Medulla oblongata (tissue), 1 donor: ENCODE results near the gene TP53INP2.
A peak's percentile ranks its signal among the peaks of the same experiment; 100 is the strongest.
"Not testable (repeated sequence)": the region's sequence is repeated elsewhere in the genome, so short reads cannot be mapped to it uniquely, and the experiment has no call there.

Experiments
- DNase-seq: peaks from one replicate; pipeline ENCODE4 v3.0.0-alpha.2; 2015; ENCODE audit errors: extremely low spot score

Gene TP53INP2

GRCh38 chr20:34704177-34705007 is at the start of gene TP53INP2:
Gene TP53INP2 (plus strand): TSS chr20:34704344. CDS start chr20:34708740, 4,396 bp downstream.
- DNase-seq = peak; percentile 95

GRCh38 chr20:34658654-34659053 is 45.5 kb upstream of the TP53INP2 start:
- not testable (repeated sequence) for DNase-seq

GRCh38 chr20:34661811-34662210 is 42.3 kb upstream of the TP53INP2 start:
- not testable (repeated sequence) for DNase-seq

- no peak for DNase-seq
Observed at GRCh38 chr20:34663213-34663943, 40.8 kb upstream of the TP53INP2 start.

GRCh38 chr20:34664751-34665150 is 39.4 kb upstream of the TP53INP2 start:
- DNase-seq = not testable (repeated sequence)

- no peak for DNase-seq
Observed at GRCh38 chr20:34669094-34669493, 35.0 kb upstream of the TP53INP2 start.

- DNase-seq = no peak
Observed at GRCh38 chr20:34673412-34673811, 30.7 kb upstream of the TP53INP2 start.

- no peak for DNase-seq
Observed at GRCh38 chr20:34675561-34675960, 28.6 kb upstream of the TP53INP2 start.

- no peak for DNase-seq
Observed at GRCh38 chr20:34675993-34676641, 28.0 kb upstream of the TP53INP2 start.

GRCh38 chr20:34676642-34677373 is 27.3 kb upstream of the TP53INP2 start, which contains the start of gene PIGU:
Gene PIGU (minus strand): TSS chr20:34677092. CDS start chr20:34677085, 7 bp downstream.
- DNase-seq = peak; percentile 97

- DNase-seq = no peak
Observed at GRCh38 chr20:34680586-34681175, 23.5 kb upstream of the TP53INP2 start.

GRCh38 chr20:34683667-34684066 is 20.5 kb upstream of the TP53INP2 start:
- DNase-seq = no peak

- no peak for DNase-seq
Observed at GRCh38 chr20:34689486-34689885, 14.7 kb upstream of the TP53INP2 start.

GRCh38 chr20:34691838-34692237 is 12.3 kb upstream of the TP53INP2 start:
- no peak for DNase-seq

- no peak for DNase-seq
Observed at GRCh38 chr20:34693414-34693813, 10.7 kb upstream of the TP53INP2 start.

GRCh38 chr20:34701405-34702085 is 2.6 kb upstream of the TP53INP2 start:
- no peak for DNase-seq

- no peak for DNase-seq
Observed at GRCh38 chr20:34703061-34703423, 1.1 kb upstream of the TP53INP2 start.

GRCh38 chr20:34703424-34704176 is 544 bp upstream of the TP53INP2 start:
- DNase-seq = peak; percentile 46

GRCh38 chr20:34705008-34705396 is 858 bp downstream of the TP53INP2 start:
- no peak for DNase-seq
